Osteocyte (in vitro differentiated cells): ENCODE measurements around the gene CDK4. TPM values are rescaled to one million over a fixed set of nuclear protein-coding genes. Genes with fewer than 3 reads are reported as not detected.

Experiments
- DNase-seq: peaks from one replicate; pipeline ENCODE4 v3.0.0; 2021; ENCODE audit warnings: mixed read lengths; ENCODE audit not compliant: unreplicated experiment; ENCODE audit errors: extremely low spot score
- H3K27ac Mint-ChIP-seq: one replicate; pipeline ENCODE4 v1.8.0; 2021; ENCODE audit warnings: mild to moderate bottlenecking, mixed read lengths; ENCODE audit not compliant: unreplicated experiment
- H3K27me3 Mint-ChIP-seq: one replicate; pipeline ENCODE4 v1.8.0; 2021; ENCODE audit warnings: mixed read lengths; ENCODE audit not compliant: unreplicated experiment
- H3K36me3 Mint-ChIP-seq: one replicate; pipeline ENCODE4 v1.8.0; 2021; ENCODE audit warnings: mixed read lengths; ENCODE audit not compliant: unreplicated experiment
- H3K4me1 Mint-ChIP-seq: one replicate; pipeline ENCODE4 v1.8.0; 2021; ENCODE audit warnings: mixed read lengths; ENCODE audit not compliant: unreplicated experiment
- H3K4me3 Mint-ChIP-seq: one replicate; pipeline ENCODE4 v1.8.0; 2021; ENCODE audit warnings: mild to moderate bottlenecking, moderate library complexity, mixed read lengths; ENCODE audit not compliant: unreplicated experiment
- H3K9me3 Mint-ChIP-seq: one replicate; pipeline ENCODE4 v1.8.0; 2021; ENCODE audit warnings: mixed read lengths; ENCODE audit not compliant: unreplicated experiment
- total RNA-seq: library from RNA; stranded (reverse); gene quantifications from 2 replicates; pipeline ENCODE4 v1.2.1, GENCODE V29; 2021
- TF ChIP-seq, protein P1 (sequence below): fragments of 200-600 bp; sonication (generic); IDR thresholded peaks from 2 replicates; pipeline ENCODE4 v1.5.0; 2021; ENCODE audit warnings: antibody characterized with exemption, mild to moderate bottlenecking, moderate library complexity

Gene CDK4
- total RNA-seq, 1 donor from 2014 or later: 142 TPM

DNA sequence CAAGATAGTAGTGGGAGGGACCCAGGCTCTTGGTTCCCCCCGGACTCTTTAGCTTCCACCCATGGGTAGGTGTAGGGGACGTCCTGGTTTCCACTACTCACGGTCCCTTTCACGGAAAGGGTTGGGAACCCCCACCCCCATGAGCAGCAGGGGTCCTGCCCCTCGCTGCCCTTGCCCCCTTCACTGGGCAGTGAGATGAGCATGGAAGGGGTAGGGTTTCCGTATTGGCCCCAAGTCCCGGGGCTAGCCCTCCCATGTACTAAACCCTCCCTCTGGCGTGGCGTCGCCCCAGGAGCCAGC lies 26.3 kb downstream of the CDK4 start:
- Mint-ChIP-seq H3K27ac (peak overlapping the region; percentile 97), H3K36me3 (peaks cover 8% of the 10 kb centered on the region)
- TF ChIP-seq, protein P1, sequence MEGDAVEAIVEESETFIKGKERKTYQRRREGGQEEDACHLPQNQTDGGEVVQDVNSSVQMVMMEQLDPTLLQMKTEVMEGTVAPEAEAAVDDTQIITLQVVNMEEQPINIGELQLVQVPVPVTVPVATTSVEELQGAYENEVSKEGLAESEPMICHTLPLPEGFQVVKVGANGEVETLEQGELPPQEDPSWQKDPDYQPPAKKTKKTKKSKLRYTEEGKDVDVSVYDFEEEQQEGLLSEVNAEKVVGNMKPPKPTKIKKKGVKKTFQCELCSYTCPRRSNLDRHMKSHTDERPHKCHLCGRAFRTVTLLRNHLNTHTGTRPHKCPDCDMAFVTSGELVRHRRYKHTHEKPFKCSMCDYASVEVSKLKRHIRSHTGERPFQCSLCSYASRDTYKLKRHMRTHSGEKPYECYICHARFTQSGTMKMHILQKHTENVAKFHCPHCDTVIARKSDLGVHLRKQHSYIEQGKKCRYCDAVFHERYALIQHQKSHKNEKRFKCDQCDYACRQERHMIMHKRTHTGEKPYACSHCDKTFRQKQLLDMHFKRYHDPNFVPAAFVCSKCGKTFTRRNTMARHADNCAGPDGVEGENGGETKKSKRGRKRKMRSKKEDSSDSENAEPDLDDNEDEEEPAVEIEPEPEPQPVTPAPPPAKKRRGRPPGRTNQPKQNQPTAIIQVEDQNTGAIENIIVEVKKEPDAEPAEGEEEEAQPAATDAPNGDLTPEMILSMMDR: no peak

DNA sequence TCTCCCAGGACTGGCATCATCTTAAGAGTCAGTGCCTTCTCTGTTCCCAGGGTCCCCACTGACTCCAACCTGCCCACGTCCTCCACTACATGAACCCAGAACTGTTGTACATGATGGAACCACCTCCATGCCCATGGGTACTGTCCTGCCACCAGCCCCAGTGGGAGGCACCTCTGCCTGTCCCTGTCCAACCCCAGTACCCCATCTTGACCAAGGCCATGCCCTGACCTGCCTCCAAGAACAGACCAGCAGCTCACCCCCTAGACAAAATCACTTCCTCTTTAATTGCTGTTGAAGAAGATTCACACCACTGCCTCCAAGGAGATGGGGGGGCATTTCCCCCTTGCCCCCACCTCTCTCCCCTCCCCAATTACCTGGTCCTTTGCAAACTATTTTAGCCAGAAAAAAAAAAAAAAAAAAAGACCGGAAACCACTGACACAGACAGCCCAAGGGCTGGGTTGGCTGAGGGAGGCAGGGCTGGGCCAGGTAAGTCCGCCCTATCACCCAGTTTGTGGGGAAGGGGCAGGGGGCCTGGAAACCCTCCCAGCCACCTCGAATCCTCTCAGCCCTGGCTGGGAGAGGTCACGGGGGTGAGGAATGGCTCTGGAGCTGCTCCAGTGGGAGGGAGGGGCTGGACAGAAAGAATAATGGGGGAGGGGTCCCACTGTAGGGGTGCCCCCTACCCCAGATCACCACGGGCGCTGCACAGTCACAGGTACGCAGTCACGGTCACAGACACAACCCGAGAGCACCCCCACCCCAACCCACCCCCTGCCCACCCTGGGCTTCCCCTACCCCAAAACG lies 27.0 kb downstream of the CDK4 start:
- peak; percentile 73 for DNase-seq
- H3K27me3 Mint-ChIP-seq: peaks cover 6% of the 10 kb centered on the region
- H3K4me1 Mint-ChIP-seq: peaks cover 23% of the 10 kb centered on the region
- H3K4me3 Mint-ChIP-seq: peak overlapping the region; percentile 53
- no peaks in the 10 kb centered on the region for H3K9me3 Mint-ChIP-seq
- peaks cover 9% of the 10 kb centered on the region for H3K36me3 Mint-ChIP-seq
- no peak overlapping the region for H3K27ac Mint-ChIP-seq
- TF ChIP-seq, protein P1: no peak

More for the DNA sequence above, 26.3 kb downstream of the CDK4 start:
- Mint-ChIP-seq H3K4me1 (peaks cover 23% of the 10 kb centered on the region), H3K4me3 (peak overlapping the region; percentile 99), H3K9me3 (no peaks in the 10 kb centered on the region), H3K27me3 (peaks cover 6% of the 10 kb centered on the region)
- no peak for DNase-seq

DNA sequence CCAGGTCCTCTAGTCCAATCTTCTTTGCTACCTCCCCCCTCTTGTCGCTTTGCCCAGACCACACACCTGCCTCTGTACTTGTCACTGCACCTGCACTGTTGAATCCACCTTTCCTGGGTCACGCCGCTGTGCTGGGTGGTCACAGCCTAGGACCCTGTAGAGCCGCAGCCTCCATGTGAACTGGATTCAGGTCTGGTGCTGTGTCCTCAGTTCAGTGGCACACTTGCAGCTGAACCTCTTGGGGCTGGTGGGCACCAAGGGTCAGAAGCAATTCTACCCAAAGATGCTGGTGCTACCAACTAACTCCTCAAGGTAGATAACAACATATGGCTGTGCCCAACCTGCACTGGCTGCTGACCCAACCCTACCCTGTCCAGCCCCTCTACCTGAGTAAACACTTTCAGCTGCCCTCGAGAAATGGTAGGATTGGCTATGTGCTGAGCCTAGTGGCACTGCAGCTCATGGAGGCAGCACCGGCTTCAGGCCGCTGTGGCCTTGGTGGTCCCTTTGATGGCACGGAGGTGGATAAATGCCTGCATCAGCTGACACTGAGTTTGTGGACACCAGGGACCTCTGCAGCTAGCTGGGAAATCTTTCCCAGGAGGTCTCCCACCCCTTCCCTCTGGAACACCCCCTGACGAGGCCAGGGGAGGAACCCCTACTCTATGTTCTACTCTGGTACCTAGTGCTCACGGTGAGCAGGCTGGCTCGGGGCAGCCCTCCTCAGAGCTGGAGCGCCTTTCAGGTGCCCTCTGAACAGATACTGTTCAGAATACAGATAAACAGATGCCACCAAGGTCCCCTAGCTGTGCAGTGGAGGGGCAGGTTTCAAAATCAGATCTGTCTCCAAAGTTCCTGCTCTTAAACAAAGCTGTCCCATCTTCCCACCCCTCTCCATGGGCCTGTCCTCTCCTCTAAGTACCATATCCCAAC lies 27.8 kb downstream of the CDK4 start:
- H3K4me3 Mint-ChIP-seq: no peak overlapping the region
- DNase-seq: peak; percentile 75
- no peak overlapping the region for H3K27ac Mint-ChIP-seq
- TF ChIP-seq, protein P1: no peak
- H3K4me1 Mint-ChIP-seq: peaks cover 23% of the 10 kb centered on the region
- peaks cover 16% of the 10 kb centered on the region for H3K36me3 Mint-ChIP-seq
- H3K27me3 Mint-ChIP-seq: peaks cover 6% of the 10 kb centered on the region
- no peaks in the 10 kb centered on the region for H3K9me3 Mint-ChIP-seq

DNA sequence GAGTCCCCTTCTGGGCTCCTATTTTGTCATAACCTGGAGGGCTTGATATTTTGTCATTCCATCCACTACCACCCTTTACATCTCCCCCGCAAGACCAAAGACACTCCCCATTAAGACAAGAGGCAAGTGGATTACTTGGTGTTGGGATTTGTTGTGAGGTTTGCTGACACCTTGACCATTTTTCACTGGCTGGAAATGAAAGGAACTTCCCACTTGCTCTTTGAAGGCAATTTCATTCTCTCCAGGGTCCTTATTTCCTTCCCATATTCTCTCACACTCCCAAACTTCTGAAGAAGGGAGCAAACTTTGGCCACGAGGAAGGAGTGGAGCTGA lies 28.5 kb downstream of the CDK4 start:
- no peak overlapping the region for H3K27ac Mint-ChIP-seq
- H3K27me3 Mint-ChIP-seq: peaks cover 6% of the 10 kb centered on the region
- DNase-seq: no peak
- H3K9me3 Mint-ChIP-seq: no peaks in the 10 kb centered on the region
- H3K4me3 Mint-ChIP-seq: no peak overlapping the region
- TF ChIP-seq, protein P1: no peak
- peaks cover 22% of the 10 kb centered on the region for H3K36me3 Mint-ChIP-seq
- peaks cover 23% of the 10 kb centered on the region for H3K4me1 Mint-ChIP-seq
